H1 (cell line): ENCODE data around the gene DAB2IP.
"Not testable (repeated sequence)": the region's sequence is repeated elsewhere in the genome, so short reads cannot be mapped to it uniquely, and the experiment has no call there.

Source experiments
- CTCF ChIP-seq, 3 experiments: IDR thresholded peaks; 1 replicate in 2 of 3; 2 replicates in 1 of 3; pipeline versions ENCODE4 v1.5.1 to v1.6.1; 2011; ENCODE audit warnings: low read length in 3 of 3, mild to moderate bottlenecking in 3 of 3, inconsistent platforms in 2 of 3, low read depth in 1 of 3, moderate library complexity in 1 of 3; ENCODE audit not compliant: insufficient read depth in 1 of 3; ENCODE audit errors: control extremely low read depth in 1 of 3
- RAD21 ChIP-seq, 2 experiments: IDR thresholded peaks in 1 of 2; conservative IDR thresholded peaks in 1 of 2; 2 replicates each; pipeline ENCODE4 v1.6.1; 2011; ENCODE audit warnings: low read depth in 2 of 2, low read length in 2 of 2, improper control_type of control experiment in 1 of 2, inconsistent platforms in 1 of 2, mild to moderate bottlenecking in 1 of 2, moderate library complexity in 1 of 2
- RXRA ChIP-seq: IDR thresholded peaks from 2 replicates; pipeline ENCODE4 v1.6.1; 2011; ENCODE audit warnings: low read depth, mild to moderate bottlenecking, low read length, moderate library complexity; ENCODE audit not compliant: insufficient read depth
- SUZ12 ChIP-seq: fragments of 200-600 bp; sonication (generic); IDR thresholded peaks from 2 replicates; pipeline ENCODE4 v1.6.1; 2012; ENCODE audit warnings: mild to moderate bottlenecking, inconsistent platforms, low read length, moderate library complexity, mixed read lengths
- TBP ChIP-seq: IDR thresholded peaks from 2 replicates; pipeline ENCODE4 v1.6.1; 2011; ENCODE audit warnings: low read depth, low read length, improper control_type of control experiment
- TF ChIP-seq, protein P1 (sequence below): IDR thresholded peaks from 2 replicates; pipeline ENCODE4 v1.6.1; 2011; ENCODE audit warnings: low read depth, mild to moderate bottlenecking, low read length; ENCODE audit not compliant: insufficient read depth

DNA sequence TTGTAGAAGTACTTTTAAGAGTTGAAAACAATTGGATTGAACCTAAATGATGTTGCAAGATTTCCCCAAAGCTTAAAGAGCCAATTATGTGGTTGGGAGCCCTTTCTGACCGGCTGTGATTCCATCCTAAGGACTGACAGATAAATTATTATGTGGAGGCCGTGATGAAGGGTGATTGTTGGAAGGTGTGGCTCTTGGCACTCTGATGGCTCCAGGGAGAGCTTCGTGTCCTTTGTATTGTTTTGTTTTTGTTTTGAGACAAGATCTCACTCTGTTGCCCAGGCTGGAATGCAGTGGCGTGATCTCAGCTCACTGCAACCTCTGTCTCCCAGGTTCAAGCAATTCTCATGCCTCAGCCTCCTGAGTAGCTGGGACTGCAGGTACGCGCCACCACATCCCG, 32.5 kb upstream of the DAB2IP start:
- not testable (repeated sequence) for TF ChIP-seq CTCF (IDR thresholded peaks at IDR 0.05; ENCODE audit: control extremely low read depth in 1 of 3, insufficient read depth in 1 of 3, low read depth in 1 of 3, low read length in 3 of 3); TBP; SUZ12; RAD21 (IDR thresholded peaks at IDR 0.05 in 1 of 2, conservative IDR thresholded peaks at IDR 0.05 in 1 of 2; ENCODE audit: low read depth in 2 of 2, low read length in 2 of 2); RXRA
- TF ChIP-seq, protein P1, sequence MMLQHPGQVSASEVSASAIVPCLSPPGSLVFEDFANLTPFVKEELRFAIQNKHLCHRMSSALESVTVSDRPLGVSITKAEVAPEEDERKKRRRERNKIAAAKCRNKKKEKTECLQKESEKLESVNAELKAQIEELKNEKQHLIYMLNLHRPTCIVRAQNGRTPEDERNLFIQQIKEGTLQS = not testable (repeated sequence)
